Activated naive CD8-positive, alpha-beta T cell treated with anti-CD3 and anti-CD28 coated beads, Interleukin-2, amount 50 U/mL, for 24 hours (primary cell): ENCODE measurements around the gene ALDOC.
A peak's percentile ranks its signal among the peaks of the same experiment; 100 is the strongest.
"Not testable (repeated sequence)": the region's sequence is repeated elsewhere in the genome, so short reads cannot be mapped to it uniquely, and the experiment has no call there.

Experiments
- ATAC-seq: fragments of 150-1000 bp; cut with Tn5 transposase; one replicate; pipeline ENCODE4 v1.10.0; 2021
- DNase-seq: peaks from one replicate; pipeline ENCODE4 v3.0.0; 2021
- H3K27ac Mint-ChIP-seq: one replicate; pipeline ENCODE4 v1.8.0; 2021; ENCODE audit warnings: mild to moderate bottlenecking, mixed read lengths
- H3K27me3 Mint-ChIP-seq: one replicate; pipeline ENCODE4 v1.8.0; 2021; ENCODE audit warnings: mixed read lengths
- H3K36me3 Mint-ChIP-seq: one replicate; pipeline ENCODE4 v1.8.0; 2021; ENCODE audit warnings: low read depth, mixed read lengths
- H3K4me1 Mint-ChIP-seq: one replicate; pipeline ENCODE4 v1.8.0; 2021; ENCODE audit warnings: mixed read lengths
- H3K4me3 Mint-ChIP-seq: one replicate; pipeline ENCODE4 v1.8.0; 2021; ENCODE audit warnings: mild to moderate bottlenecking, moderate library complexity, mixed read lengths
- H3K9me3 Mint-ChIP-seq: one replicate; pipeline ENCODE4 v1.8.0; 2021; ENCODE audit warnings: mixed read lengths

The ALDOC gene

DNA sequence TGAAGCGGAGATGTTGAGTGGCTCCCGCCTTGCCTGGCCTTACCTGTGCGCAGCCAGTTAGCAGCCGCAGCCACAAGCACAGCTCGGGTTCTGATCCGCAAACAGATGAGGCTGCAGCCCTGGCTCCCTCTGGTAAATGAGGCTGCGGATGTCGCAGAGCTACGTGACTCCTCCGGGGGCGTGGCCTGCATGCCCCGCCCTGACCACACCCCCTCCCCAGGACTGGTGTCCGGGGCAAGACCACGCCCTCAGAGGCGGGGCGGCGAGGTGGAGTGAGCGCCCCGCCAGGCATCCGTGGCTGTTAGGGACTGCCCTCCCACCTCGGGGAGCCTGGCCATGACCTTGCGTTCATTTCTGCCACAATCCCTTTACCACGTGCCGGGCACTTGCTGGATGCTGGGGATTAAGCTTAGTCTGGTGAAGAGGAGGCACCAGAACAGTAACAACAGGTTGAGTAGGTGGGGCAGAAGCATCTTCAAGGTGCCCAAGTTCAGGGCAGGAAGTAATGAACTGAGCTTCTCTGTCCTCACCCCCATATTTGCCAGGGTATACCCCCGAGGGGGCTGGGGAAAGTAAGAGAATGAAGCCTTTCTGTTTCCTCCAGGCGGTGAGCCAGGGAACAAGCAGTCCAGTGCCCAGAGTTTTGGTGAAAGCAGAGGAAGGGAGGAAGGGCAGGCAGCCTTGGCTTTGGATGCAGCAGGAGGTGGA, at the start of gene ALDOC:
TSS of gene ALDOC (minus strand) at position 138 of the 708 bp plus-strand sequence. CDS start 1,363 bp downstream, outside the sequence.
- Mint-ChIP-seq H3K27me3 (no peaks in the 10 kb centered on the region), H3K4me1 (peaks cover 34% of the 10 kb centered on the region), H3K9me3 (no peaks in the 10 kb centered on the region), H3K36me3 (peaks cover 33% of the 10 kb centered on the region), H3K4me3 (peak within 1 kb of the TSS; percentile 83), H3K27ac (peak within 1 kb of the TSS; percentile 90)
- peak; percentile 94 for ATAC-seq
- peak; percentile 99 for DNase-seq

DNA sequence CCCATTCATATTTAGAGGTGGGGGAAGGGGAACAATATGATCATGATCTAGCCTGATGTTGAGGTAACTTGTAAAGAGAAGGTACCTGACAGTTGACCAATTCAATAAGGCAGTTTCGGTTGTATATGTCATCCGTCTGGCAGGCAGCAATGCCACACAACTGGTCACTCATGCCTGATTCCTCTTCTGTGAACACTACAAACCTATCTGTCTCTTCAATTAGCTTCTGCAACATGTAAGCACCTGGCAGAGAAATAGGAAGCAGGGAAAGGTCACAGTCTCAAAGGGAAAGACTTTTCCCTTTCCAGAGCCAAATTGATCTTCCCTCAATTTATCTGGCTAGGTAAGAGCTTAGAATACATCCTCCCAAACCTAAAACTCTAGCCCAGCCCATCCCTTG, 47.5 kb upstream of the ALDOC start:
- no peak for DNase-seq
- Mint-ChIP-seq H3K27ac (no peak overlapping the region), H3K4me1 (peaks cover 4% of the 10 kb centered on the region), H3K4me3 (no peak overlapping the region), H3K36me3 (peaks cover 72% of the 10 kb centered on the region), H3K9me3 (no peaks in the 10 kb centered on the region), H3K27me3 (no peaks in the 10 kb centered on the region)
- ATAC-seq, result no peak

DNA sequence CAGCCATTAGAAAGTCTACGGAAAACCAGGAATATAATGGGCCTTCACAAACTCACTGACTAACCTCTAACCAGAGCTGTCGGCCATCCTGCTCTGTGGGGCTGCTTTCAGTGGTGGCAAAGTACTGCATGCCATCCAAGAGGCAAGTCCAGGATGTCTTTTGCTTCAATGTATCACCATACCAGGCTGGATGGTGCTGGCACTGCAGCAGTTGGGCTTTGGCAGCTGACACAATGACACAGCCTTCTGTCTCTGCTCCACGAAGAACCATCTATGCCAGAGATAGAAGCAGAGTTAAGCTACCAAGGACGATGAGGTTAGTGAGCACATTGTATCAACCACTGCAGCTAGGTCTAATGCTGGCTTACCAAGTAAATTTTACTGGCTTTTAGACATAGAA, 47.0 kb upstream of the ALDOC start:
- ATAC-seq (no peak), DNase-seq (no peak)
- H3K27ac Mint-ChIP-seq, result no peak overlapping the region
- no peaks in the 10 kb centered on the region for H3K27me3 Mint-ChIP-seq
- H3K4me1 Mint-ChIP-seq, result peaks cover 4% of the 10 kb centered on the region
- H3K36me3 Mint-ChIP-seq, result peaks cover 75% of the 10 kb centered on the region
- no peaks in the 10 kb centered on the region for H3K9me3 Mint-ChIP-seq
- no peak overlapping the region for H3K4me3 Mint-ChIP-seq

DNA sequence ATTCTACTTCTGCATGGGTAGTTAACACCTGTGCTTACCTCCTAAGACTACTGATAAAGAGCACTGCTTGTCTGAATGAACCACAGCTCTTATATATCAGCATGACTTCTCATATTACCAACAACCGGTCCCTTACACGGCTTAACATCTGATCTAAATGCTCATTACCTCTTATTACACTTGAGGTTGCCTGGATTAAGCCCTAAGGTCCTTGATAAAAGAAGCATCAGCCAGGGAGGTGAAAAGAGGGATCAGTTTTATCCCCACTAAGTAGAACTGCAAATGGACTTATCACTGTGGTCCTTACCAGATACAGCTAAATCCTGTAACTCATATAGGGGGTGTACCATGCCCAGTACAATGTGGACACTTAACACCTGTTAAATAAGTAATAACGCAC, 45.5 kb upstream of the ALDOC start:
- DNase-seq (no peak), ATAC-seq (no peak)
- Mint-ChIP-seq H3K4me1 (no peaks in the 10 kb centered on the region), H3K9me3 (no peaks in the 10 kb centered on the region), H3K36me3 (peaks cover 73% of the 10 kb centered on the region), H3K27ac (no peak overlapping the region), H3K4me3 (no peak overlapping the region), H3K27me3 (no peaks in the 10 kb centered on the region)

DNA sequence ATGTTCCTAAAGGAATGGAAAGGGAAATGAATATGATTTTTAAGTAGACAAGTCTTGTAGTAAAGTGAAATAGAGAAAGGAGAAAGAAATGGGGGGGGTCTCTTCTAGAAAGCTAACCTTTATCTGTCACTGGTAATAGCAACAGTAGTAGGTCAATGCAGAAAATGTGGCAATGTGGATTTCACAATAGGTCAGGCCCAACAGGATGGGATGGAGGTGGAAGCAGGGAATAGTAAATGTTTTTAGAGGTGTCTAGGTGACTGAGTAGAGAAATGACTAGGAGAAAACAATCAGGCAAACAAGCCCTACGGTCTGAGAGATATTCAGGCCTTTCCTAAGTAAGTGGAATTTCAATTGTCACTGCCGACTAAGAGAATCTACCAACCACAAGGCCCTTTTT, 43.3 kb upstream of the ALDOC start:
- ATAC-seq, result no peak
- Mint-ChIP-seq H3K27ac (no peak overlapping the region), H3K27me3 (no peaks in the 10 kb centered on the region), H3K9me3 (no peaks in the 10 kb centered on the region), H3K4me1 (no peaks in the 10 kb centered on the region), H3K4me3 (no peak overlapping the region), H3K36me3 (peaks cover 74% of the 10 kb centered on the region)
- DNase-seq, result no peak

DNA sequence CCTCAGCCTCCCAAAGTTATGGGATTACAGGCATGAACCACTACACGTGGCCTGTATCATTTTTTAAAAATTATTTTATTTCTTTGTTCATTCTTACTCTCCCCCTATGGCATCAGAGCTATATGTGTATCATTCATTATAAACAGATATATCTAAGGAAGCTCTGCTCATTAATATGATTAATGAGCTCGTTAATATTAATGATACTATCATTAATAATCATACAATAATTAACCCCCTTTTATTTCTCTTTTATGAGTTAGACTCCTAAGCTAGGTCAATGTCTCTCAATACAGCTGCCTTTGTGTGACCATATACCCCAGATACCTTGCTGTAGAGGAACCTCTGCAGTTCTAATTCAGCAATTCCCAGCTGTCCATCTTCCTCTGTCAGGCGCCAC, 41.8 kb upstream of the ALDOC start:
- no peak overlapping the region for H3K4me3 Mint-ChIP-seq
- no peaks in the 10 kb centered on the region for H3K4me1 Mint-ChIP-seq
- DNase-seq (no peak), ATAC-seq (no peak)
- no peaks in the 10 kb centered on the region for H3K9me3 Mint-ChIP-seq
- H3K27ac Mint-ChIP-seq, result no peak overlapping the region
- no peaks in the 10 kb centered on the region for H3K27me3 Mint-ChIP-seq
- peaks cover 78% of the 10 kb centered on the region for H3K36me3 Mint-ChIP-seq

DNA sequence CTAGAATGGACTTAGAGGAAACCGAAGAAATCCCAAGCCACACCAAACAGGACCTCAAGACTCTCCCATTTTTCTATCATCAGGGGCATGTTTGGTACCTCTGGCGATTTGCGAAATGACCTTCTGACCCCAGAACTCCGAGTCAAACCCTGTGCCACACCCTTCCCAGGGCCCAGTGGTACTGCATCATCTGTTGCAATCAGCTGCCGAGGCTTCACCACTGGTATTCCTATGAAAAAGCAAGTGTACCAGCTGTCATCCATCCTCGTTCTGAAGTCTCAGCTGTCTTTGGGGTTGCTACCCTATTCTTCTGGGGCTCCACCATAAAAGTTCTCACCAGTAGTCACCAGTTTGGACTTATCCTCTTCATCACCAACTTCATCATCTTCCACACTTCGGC, 39.6 kb upstream of the ALDOC start:
- Mint-ChIP-seq H3K4me3 (no peak overlapping the region), H3K4me1 (no peaks in the 10 kb centered on the region), H3K36me3 (peaks cover 75% of the 10 kb centered on the region), H3K9me3 (no peaks in the 10 kb centered on the region), H3K27me3 (no peaks in the 10 kb centered on the region), H3K27ac (no peak overlapping the region)
- no peak for ATAC-seq
- no peak for DNase-seq

DNA sequence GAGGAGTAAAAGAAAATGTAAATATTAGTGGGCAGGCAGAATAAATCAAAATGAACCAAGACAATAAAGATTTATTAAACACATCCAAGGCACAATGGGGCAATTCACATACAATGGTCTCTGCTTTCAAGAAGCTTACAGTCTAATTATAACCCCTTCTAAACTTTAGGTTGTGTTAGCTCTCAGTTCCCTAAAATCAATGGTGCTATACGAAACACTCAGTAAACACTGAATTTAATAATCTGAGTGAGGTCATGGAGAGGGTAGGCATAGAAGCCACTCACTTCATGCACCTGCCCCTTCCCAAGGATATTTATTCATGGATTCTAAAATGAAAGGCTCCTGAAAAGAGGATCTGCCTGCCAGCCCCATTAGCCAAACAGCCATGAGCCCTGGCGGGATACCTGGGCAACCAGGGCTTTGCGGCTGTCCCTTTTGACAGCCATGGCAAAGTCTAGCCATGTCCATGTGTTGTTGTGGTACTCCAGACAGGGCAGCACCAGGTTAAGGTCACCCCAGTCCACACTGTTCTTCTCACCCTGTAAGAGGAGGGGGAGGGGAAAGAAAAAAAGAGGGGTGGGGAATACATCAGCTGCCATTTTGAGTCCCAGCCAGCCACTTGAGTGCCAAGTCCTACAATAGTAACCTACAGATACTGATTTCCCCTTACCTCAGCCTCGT, 38.7 kb upstream of the ALDOC start:
- H3K9me3 Mint-ChIP-seq, result no peaks in the 10 kb centered on the region
- no peak overlapping the region for H3K27ac Mint-ChIP-seq
- no peaks in the 10 kb centered on the region for H3K4me1 Mint-ChIP-seq
- DNase-seq, result no peak
- H3K36me3 Mint-ChIP-seq, result peaks cover 72% of the 10 kb centered on the region
- no peak overlapping the region for H3K4me3 Mint-ChIP-seq
- no peak for ATAC-seq
- H3K27me3 Mint-ChIP-seq, result no peaks in the 10 kb centered on the region

DNA sequence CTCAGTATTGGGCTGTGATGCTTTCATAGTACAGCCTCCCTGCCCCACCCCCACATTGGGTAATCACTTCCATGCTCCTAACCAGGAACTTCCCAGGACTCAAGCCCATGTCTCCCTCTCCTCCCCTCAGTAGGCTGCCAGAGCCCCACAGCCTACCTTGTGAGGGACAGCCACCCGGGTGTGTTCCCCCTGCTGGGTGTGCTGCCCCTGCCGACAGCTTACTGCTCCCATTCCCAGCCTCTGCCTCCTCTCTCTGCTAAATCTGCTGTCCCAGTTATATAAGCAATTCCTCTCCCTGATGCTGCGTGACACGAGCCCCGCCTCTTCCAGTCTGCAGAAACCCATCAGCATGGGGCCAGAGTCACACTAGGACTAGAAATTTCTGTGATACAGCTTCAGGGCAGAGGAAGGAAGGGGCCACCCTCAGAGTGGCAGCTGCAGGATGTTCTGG, 37.3 kb upstream of the ALDOC start, which contains the start of gene RSKR:
TSS of gene RSKR (minus strand) at position 255 of the 451 bp plus-strand sequence. CDS start at position 231, 24 bp downstream.
- no peaks in the 10 kb centered on the region for H3K9me3 Mint-ChIP-seq
- no peak within 1 kb of the TSS for H3K4me3 Mint-ChIP-seq
- H3K27ac Mint-ChIP-seq, result no peak within 1 kb of the TSS
- peaks cover 63% of the 10 kb centered on the region for H3K36me3 Mint-ChIP-seq
- no peak for ATAC-seq
- H3K4me1 Mint-ChIP-seq, result no peaks in the 10 kb centered on the region
- no peak for DNase-seq
- no peaks in the 10 kb centered on the region for H3K27me3 Mint-ChIP-seq

DNA sequence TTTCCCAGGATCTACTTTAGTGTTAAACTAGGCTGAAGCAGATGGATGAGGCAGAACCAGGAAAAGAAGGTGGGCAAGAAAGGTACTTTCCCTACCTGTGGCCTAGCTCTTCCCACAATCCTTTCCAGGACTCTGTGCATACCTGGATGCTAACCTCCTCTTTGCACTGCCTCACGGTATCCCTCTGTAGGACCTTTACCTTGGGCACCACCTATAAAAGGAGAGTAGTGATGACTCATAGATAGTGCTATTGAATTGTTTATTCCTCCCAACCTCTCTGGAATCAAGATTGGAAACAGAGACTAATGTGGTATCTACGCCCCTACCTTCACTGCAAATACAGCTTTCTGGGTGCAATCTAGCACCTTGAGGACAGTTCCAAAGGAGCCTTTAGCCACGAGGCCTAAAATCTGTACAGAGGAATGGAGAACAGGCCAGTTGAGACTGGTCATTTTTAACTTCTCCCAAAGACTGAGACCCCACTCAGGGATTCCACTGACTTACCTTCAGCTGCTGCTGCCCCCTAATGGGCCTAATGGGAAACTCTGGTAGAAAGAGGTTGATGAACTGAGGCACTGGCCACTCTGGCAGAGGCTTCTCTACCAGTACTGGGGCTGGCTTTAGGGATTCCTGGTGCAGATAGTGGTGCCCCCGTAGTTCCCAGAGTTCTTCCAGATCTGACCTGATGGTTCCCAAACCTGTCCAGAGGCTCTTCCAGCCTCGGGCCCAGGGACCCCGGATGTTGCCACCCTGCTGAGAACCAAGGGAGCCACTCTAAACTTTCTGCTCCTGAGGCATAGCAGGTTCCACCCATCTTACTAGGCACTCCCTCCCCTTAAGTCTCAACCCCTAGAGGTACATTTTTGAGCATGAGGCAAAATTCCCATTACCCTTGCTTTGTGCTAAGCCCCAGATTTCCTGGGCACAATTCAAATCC, 36.5 kb upstream of the ALDOC start:
- H3K27ac Mint-ChIP-seq, result no peak overlapping the region
- peaks cover 61% of the 10 kb centered on the region for H3K36me3 Mint-ChIP-seq
- ATAC-seq (no peak), DNase-seq (peak; percentile 39)
- H3K9me3 Mint-ChIP-seq, result no peaks in the 10 kb centered on the region
- H3K4me3 Mint-ChIP-seq, result no peak overlapping the region
- no peaks in the 10 kb centered on the region for H3K27me3 Mint-ChIP-seq
- H3K4me1 Mint-ChIP-seq, result no peaks in the 10 kb centered on the region

DNA sequence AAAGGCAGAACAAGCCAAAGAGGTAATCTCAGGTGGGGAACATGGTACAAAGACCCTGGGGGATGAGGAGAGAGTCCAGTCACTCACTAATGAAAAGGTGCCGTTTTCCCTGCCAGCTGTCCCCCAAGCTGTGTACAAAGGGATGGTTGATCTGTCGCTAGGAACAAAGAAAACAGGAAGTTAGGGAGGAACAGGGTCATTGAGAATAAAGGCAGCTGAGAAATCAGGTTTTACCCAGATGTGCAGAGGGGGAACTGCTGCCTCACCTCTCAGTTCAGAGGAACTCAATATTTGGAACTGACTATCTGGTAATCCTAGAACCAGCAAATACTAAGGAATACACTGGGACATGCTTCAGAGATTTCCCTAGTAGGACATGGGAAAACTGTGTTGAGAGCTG, 35.8 kb upstream of the ALDOC start:
- Mint-ChIP-seq H3K36me3 (peaks cover 66% of the 10 kb centered on the region), H3K4me1 (no peaks in the 10 kb centered on the region), H3K27ac (no peak overlapping the region), H3K9me3 (no peaks in the 10 kb centered on the region), H3K27me3 (no peaks in the 10 kb centered on the region), H3K4me3 (no peak overlapping the region)
- ATAC-seq (no peak), DNase-seq (no peak)

DNA sequence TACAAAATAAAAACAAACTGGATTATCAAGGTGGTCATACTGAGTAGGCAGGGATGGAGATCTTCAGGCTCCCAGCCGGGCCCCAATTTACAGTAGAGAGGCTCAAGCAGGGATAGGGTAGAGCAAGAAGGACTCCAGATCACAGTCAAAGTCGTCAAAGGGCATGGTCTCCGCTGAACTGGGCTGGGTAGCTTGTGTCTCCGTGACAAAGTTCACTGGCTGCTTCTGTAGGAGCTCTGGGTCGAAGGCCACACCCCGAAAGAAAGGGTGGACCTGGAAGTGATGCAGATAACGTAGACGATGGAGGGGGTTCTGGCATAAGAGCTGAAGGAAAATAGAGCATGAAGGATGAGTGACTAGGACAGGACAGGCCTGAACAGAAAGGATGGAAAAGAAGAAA, 33.7 kb upstream of the ALDOC start:
- Mint-ChIP-seq H3K27me3 (no peaks in the 10 kb centered on the region), H3K9me3 (no peaks in the 10 kb centered on the region), H3K4me3 (no peak overlapping the region), H3K27ac (peak overlapping the region; percentile 45), H3K4me1 (no peaks in the 10 kb centered on the region), H3K36me3 (peaks cover 53% of the 10 kb centered on the region)
- no peak for DNase-seq
- no peak for ATAC-seq

DNA sequence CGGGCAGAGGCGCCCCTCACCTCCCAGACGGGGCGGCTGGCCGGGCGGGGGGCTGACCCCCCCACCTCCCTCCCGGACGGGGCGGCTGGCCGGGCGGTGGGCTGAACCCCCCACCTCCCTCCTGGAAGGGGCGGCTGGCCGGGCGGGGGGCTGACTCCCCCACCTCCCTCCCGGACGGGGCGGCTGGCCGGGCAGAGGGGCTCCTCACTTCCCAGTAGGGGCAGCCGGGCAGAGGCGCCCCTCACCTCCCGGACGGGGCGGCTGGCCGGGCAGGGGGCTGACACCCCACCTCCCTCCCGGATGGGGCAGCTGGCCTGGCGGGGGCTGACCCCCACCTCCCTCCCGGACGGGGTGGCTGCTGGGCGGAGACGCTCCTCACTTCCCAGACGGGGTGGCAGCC, 27.3 kb upstream of the ALDOC start:
- H3K4me3 Mint-ChIP-seq, H3K9me3 Mint-ChIP-seq, DNase-seq, H3K27ac Mint-ChIP-seq, ATAC-seq, H3K27me3 Mint-ChIP-seq: not testable (repeated sequence)
- peaks cover 13% of the 10 kb centered on the region for H3K36me3 Mint-ChIP-seq
- H3K4me1 Mint-ChIP-seq, result peaks cover 10% of the 10 kb centered on the region

DNA sequence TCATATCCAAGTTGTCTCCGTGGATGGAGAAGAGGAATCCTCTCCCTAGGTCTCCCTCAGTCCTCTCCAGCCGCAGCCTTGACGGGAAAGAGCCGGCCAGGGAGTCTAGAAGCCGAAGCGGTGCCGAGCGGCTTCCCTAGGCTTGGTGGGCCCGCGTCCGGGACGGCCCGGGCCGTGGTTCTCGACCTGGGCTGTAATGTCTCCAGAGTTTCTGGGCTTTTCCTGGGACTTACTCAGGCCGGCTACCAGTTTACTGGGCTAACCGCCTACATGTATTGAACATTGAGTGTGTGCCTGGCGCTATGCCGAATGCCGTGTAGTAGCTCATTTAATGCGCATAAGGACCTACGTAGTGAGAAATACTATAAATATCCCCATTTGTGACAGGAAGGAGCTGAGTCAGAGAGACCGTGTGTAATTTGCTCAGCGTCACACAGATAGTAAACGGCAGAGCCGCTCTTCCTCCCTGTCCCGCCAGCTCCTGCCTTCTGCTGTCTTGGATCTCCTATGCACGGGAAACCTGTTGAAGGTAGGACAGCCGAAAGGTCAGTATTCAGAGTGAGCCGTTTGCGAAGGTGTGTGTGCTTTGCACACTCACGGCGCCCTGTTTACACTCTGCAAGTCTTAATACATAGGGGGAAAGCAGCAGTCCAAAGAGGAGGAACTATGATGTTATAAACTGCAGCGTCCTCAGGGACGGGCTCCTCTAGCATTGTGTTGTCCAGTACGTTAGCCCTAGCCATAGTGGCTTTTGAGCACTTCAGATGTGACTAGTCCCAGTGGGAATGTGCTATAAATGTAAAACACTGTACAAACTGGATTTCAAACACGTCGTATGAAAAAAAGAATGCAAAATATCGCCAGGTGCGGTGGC, 22.9 kb upstream of the ALDOC start:
- Mint-ChIP-seq H3K4me3 (peak overlapping the region; percentile 91), H3K36me3 (peaks cover 19% of the 10 kb centered on the region), H3K9me3 (no peaks in the 10 kb centered on the region), H3K27me3 (no peaks in the 10 kb centered on the region), H3K4me1 (peaks cover 22% of the 10 kb centered on the region), H3K27ac (peak overlapping the region; percentile 92)
- DNase-seq (peak; percentile 71), ATAC-seq (peak; percentile 84)
